Right lobe of liver (tissue), 4 donors: ENCODE measurements around the gene SCN4A.

ENCODE experiments used
- POLR2A ChIP-seq: fragments of 450-650 bp; IDR thresholded peaks from one replicate; pipeline ENCODE4 v1.6.1; 2017; ENCODE audit warnings: antibody characterized with exemption, mild to moderate bottlenecking
- TF ChIP-seq, protein P1 (sequence below), 4 donors: fragments of 200-600 bp in 3 of 4; fragments of 450-650 bp in 1 of 4; IDR thresholded peaks; one replicate each; pipeline versions ENCODE4 v1.5.1 to v1.8.0; 2016 to 2022; ENCODE audit warnings: antibody characterized with exemption in 4 of 4, mild to moderate bottlenecking in 2 of 4
- donor health status: DM: no; HTN: no; CAD: no.
- donor health status: DM: no; HTN: no; CAD: no.
- donor health status: DM: no; HTN: yes; CAD: no.

DNA sequence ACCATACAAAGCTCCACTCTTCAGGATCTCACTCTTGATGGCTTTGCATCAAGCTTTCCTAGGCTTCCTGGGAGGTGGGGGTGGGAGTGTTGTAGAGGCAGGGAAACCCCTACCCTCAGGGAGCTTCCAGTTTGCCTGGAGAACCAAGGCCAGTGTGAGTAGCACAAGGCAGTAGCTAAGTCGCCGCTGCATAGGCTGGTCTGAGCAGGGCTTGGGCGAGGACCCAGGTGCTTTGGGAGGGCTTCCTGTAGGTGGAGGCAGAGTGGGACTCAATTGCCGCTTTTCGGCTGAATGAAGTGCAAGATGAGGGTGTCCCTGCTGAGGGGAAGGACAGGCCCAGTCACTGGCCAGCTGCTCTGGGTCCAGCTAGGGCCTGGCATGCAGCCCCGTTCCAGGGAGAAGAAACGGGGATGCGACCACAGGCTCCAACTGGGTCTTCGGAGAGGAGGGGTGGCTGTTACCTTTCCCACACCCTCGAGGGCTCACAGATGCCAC, 44.5 kb downstream of the SCN4A start:
- no peak for TF ChIP-seq POLR2A
- TF ChIP-seq, protein P1, sequence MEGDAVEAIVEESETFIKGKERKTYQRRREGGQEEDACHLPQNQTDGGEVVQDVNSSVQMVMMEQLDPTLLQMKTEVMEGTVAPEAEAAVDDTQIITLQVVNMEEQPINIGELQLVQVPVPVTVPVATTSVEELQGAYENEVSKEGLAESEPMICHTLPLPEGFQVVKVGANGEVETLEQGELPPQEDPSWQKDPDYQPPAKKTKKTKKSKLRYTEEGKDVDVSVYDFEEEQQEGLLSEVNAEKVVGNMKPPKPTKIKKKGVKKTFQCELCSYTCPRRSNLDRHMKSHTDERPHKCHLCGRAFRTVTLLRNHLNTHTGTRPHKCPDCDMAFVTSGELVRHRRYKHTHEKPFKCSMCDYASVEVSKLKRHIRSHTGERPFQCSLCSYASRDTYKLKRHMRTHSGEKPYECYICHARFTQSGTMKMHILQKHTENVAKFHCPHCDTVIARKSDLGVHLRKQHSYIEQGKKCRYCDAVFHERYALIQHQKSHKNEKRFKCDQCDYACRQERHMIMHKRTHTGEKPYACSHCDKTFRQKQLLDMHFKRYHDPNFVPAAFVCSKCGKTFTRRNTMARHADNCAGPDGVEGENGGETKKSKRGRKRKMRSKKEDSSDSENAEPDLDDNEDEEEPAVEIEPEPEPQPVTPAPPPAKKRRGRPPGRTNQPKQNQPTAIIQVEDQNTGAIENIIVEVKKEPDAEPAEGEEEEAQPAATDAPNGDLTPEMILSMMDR (IDR thresholded peaks at IDR 0.05), result no peak
